Esophagus squamous epithelium (tissue), 5 donors: ENCODE data around the gene ILK. TPM values are rescaled to one million over a fixed set of nuclear protein-coding genes. Genes with fewer than 3 reads are reported as not detected.

Experiments used
- DNase-seq: peaks from one replicate; lab custom pipeline; 2025; lab: John Stamatoyannopoulos, UW
- H3K27ac ChIP-seq, 4 donors: fragments of 200-600 bp; sonication (generic); one replicate each; pipeline ENCODE4 v1.5.1; 2016 to 2019; ENCODE audit warnings: mild to moderate bottlenecking in 1 of 4
- H3K27me3 ChIP-seq, 4 donors: fragments of 200-600 bp; sonication (generic); 1 replicate in 3 of 4; 2 replicates in 1 of 4; pipeline versions ENCODE4 v1.5.1 to v1.6.0; 2017 to 2021; ENCODE audit warnings: antibody characterized with exemption in 1 of 4
- H3K36me3 ChIP-seq, 3 donors: fragments of 200-600 bp; sonication (generic); one replicate each; pipeline ENCODE4 v1.5.1; 2016 to 2019
- H3K4me1 ChIP-seq, 3 donors: fragments of 200-600 bp; sonication (generic); one replicate each; pipeline ENCODE4 v1.5.1; 2017 to 2019
- H3K4me3 ChIP-seq, 4 donors: fragments of 200-600 bp; sonication (generic); 1 replicate in 3 of 4; 2 replicates in 1 of 4; pipeline ENCODE4 v1.5.1; 2016 to 2019; ENCODE audit warnings: mild to moderate bottlenecking in 2 of 4, moderate library complexity in 1 of 4
- H3K9me3 ChIP-seq, 3 donors: fragments of 200-600 bp; sonication (generic); one replicate each; pipeline ENCODE4 v1.5.1; 2016 to 2019
- CTCF ChIP-seq, 6 experiments: fragments of 450-650 bp in 4 of 6; fragments of 200-600 bp in 2 of 6; sonication (generic) in 2 of 6; IDR thresholded peaks; one replicate each; pipeline ENCODE4 v1.5.1; 2016 to 2019; ENCODE audit warnings: antibody characterized with exemption in 6 of 6, mild to moderate bottlenecking in 4 of 6, moderate library complexity in 4 of 6
- POLR2A ChIP-seq, 4 donors: fragments of 450-650 bp; IDR thresholded peaks; one replicate each; pipeline ENCODE4 v1.6.1; 2017; ENCODE audit warnings: antibody characterized with exemption in 4 of 4, mild to moderate bottlenecking in 4 of 4, moderate library complexity in 3 of 4
- WGBS, 2 donors: methylation state at CpG; one replicate each; pipeline ENCODE4 v1.1.5; 2018; 5-methylcytosine and 5-hydroxymethylcytosine counted together
- intact Hi-C: fragments of 100-400 bp; cut with DNase I; formaldehyde crosslinking; loops from one replicate; pipeline ENCODE4 v1.15.0; 2022
- total RNA-seq, 4 donors: library from RNA; depleted of rRNA; stranded (reverse); fragments of >200 nt; gene quantifications; one replicate each; pipeline ENCODE4 v1.1.0, GENCODE V29; 2016
- donor health status: DM: yes; HTN: yes; CAD: no.

The ILK gene
- total RNA-seq, 4 donors from 2014 or later = 34.5 to 128 (median 49.5) TPM

GRCh38 chr11:6611092-6611962, 7.8 kb downstream of the ILK start:
- H3K9me3 ChIP-seq = no peaks in the 10 kb centered on the region
- H3K4me1 ChIP-seq = peaks cover 16 to 66% (median 42%) of the 10 kb centered on the region in 3 donors
- H3K27me3 ChIP-seq = no peaks in the 10 kb centered on the region
- H3K4me3 ChIP-seq = peak overlapping the region; percentile 83 to 92 (median 90)
- DNase-seq = no peak
- H3K27ac ChIP-seq = peak overlapping the region; percentile 93 to 99 (median 98)
- intact Hi-C loops = loop anchor here (10.0 kb wide), 1 partner anchor 127 kb away; the partner anchor contains the start of genes ARFIP2 and TIMM10B
- 8 to 10% methylated on average over 25 to 31 of the region's 39 CpGs for WGBS, 2 donors
- TF ChIP-seq CTCF (IDR thresholded peaks at IDR 0.05) (no peak), POLR2A (IDR thresholded peaks at IDR 0.05) (no peak)
- peaks cover 34 to 61% (median 36%) of the 10 kb centered on the region in 3 donors for H3K36me3 ChIP-seq

GRCh38 chr11:6611963-6612212, 8.3 kb downstream of the ILK start:
- intact Hi-C loops = loop anchor here (10.0 kb wide), 1 partner anchor 127 kb away; the partner anchor contains the start of genes ARFIP2 and TIMM10B
- TF ChIP-seq CTCF (IDR thresholded peaks at IDR 0.05) (peak in 1 of 6 experiments; percentile 4), POLR2A (IDR thresholded peaks at IDR 0.05) (no peak)
- peak overlapping the region; percentile 83 to 92 (median 90) for H3K4me3 ChIP-seq
- H3K27me3 ChIP-seq = no peaks in the 10 kb centered on the region
- no CpG with 5 or more reads among the region's 36 CpGs for WGBS, 2 donors
- H3K9me3 ChIP-seq = no peaks in the 10 kb centered on the region
- H3K27ac ChIP-seq = peak overlapping the region; percentile 93 to 99 (median 98)
- DNase-seq = no peak
- H3K36me3 ChIP-seq = peaks cover 34 to 67% (median 36%) of the 10 kb centered on the region in 3 donors
- peaks cover 12 to 62% (median 36%) of the 10 kb centered on the region in 3 donors for H3K4me1 ChIP-seq

- WGBS, 2 donors = 0% methylated on average over 10 to 22 of the region's 51 CpGs
- peak within 1 kb of the TSS; percentile 93 to 99 (median 98) for H3K27ac ChIP-seq
- H3K4me3 ChIP-seq = peak within 1 kb of the TSS; percentile 83 to 92 (median 90)
- TF ChIP-seq CTCF (IDR thresholded peaks at IDR 0.05) (peak in 5 of 6 experiments; percentile 15 to 60 (median 37)), POLR2A (IDR thresholded peaks at IDR 0.05) (peak in 3 of 4 donors; percentile 72 to 98 (median 93))
- intact Hi-C loops = loop anchor here (10.0 kb wide), 1 partner anchor 128 kb away; the partner anchor contains the start of genes ARFIP2 and TIMM10B
- H3K27me3 ChIP-seq = no peaks in the 10 kb centered on the region
- H3K9me3 ChIP-seq = no peaks in the 10 kb centered on the region
- peaks cover 34 to 70% (median 36%) of the 10 kb centered on the region in 3 donors for H3K36me3 ChIP-seq
- peak; percentile 78 for DNase-seq
- peaks cover 13 to 62% (median 35%) of the 10 kb centered on the region in 3 donors for H3K4me1 ChIP-seq
Measured at GRCh38 chr11:6612213-6613041, 8.9 kb downstream of the ILK start, which contains the start of gene TAF10. Gene TAF10 (minus strand): TSS chr11:6612216. CDS start chr11:6612189, 27 bp downstream.

- TF ChIP-seq CTCF (IDR thresholded peaks at IDR 0.05) (no peak), POLR2A (IDR thresholded peaks at IDR 0.05) (no peak)
- no peak for DNase-seq
- Histone ChIP-seq H3K27ac (peak overlapping the region; percentile 93 to 99 (median 98)), H3K4me3 (no peak overlapping the region), H3K27me3 (no peaks in the 10 kb centered on the region), H3K36me3 (peaks cover 27 to 59% (median 29%) of the 10 kb centered on the region in 3 donors), H3K4me1 (peaks cover 24 to 62% (median 35%) of the 10 kb centered on the region in 3 donors), H3K9me3 (no peaks in the 10 kb centered on the region)
- WGBS, 2 donors = 90% methylated on average over 3 of the region's 3 CpGs
- intact Hi-C loops = loop anchor here (10.0 kb wide), 1 partner anchor 129 kb away; the partner anchor contains the start of genes ARFIP2 and TIMM10B
Measured at GRCh38 chr11:6613496-6613895, 9.9 kb downstream of the ILK start.
